ENCODE measurements around the gene ATAT1.

DNA sequence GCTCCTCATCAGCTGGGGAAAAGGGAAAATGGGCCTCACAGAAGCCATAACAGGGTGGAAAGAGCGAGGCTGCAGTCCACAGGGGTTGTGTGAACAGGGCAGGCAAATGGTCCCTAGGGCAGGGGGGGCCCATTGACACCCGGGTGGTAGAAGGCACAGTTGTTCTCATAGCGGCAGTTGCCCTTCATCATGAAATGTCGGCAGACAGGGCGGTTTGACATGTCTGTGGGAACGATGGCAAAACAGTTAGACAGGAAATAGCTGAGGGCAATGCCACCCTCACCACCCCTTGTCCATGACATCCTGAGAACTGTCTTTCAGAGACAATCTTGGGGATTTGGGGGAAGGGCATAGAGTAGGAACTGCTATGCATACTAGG lies 25.2 kb upstream of the ATAT1 start:
- TF ChIP-seq, protein P1, sequence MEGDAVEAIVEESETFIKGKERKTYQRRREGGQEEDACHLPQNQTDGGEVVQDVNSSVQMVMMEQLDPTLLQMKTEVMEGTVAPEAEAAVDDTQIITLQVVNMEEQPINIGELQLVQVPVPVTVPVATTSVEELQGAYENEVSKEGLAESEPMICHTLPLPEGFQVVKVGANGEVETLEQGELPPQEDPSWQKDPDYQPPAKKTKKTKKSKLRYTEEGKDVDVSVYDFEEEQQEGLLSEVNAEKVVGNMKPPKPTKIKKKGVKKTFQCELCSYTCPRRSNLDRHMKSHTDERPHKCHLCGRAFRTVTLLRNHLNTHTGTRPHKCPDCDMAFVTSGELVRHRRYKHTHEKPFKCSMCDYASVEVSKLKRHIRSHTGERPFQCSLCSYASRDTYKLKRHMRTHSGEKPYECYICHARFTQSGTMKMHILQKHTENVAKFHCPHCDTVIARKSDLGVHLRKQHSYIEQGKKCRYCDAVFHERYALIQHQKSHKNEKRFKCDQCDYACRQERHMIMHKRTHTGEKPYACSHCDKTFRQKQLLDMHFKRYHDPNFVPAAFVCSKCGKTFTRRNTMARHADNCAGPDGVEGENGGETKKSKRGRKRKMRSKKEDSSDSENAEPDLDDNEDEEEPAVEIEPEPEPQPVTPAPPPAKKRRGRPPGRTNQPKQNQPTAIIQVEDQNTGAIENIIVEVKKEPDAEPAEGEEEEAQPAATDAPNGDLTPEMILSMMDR (conservative IDR thresholded peaks at IDR 0.05), result no peak
- TF ChIP-seq EZH2 (IDR thresholded peaks at IDR 0.05; ENCODE audit: low read depth), result no peak
